Stimulated activated CD8-positive, alpha-beta memory T cell treated with anti-CD3 and anti-CD28 coated beads, Interleukin-15, amount 100 ng/mL, for 4 hours (primary cell): ENCODE results near the gene PHLDA3.
A peak's percentile ranks its signal among the peaks of the same experiment; 100 is the strongest.
"Not testable (repeated sequence)": the region's sequence is repeated elsewhere in the genome, so short reads cannot be mapped to it uniquely, and the experiment has no call there.

Source experiments
- DNase-seq, 2 donors: peaks; one replicate each; pipeline ENCODE4 v3.0.0-alpha.2; 2020; ENCODE audit warnings: low read depth in 2 of 2

PHLDA3 gene

DNA sequence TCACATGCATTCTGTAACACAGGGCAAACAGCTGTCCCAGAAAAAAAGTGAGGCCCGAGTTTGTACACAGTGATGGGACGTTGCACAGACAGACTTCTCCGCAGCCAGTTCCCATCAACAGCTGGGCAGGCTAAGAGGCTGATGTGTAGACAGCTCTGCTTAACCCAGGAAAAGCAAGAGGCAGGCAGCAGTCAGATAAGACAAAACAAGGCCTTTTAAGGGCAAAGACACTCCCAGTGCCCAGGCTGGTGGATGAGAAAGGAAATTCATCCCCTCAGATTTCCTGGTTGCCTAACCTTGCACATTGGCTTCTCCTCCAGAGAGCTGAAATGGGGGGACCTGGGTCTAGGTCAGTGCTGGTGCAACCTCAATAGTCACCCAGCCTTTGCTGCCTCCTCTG is 17.2 kb upstream of the PHLDA3 start:
- no peak for DNase-seq

DNA sequence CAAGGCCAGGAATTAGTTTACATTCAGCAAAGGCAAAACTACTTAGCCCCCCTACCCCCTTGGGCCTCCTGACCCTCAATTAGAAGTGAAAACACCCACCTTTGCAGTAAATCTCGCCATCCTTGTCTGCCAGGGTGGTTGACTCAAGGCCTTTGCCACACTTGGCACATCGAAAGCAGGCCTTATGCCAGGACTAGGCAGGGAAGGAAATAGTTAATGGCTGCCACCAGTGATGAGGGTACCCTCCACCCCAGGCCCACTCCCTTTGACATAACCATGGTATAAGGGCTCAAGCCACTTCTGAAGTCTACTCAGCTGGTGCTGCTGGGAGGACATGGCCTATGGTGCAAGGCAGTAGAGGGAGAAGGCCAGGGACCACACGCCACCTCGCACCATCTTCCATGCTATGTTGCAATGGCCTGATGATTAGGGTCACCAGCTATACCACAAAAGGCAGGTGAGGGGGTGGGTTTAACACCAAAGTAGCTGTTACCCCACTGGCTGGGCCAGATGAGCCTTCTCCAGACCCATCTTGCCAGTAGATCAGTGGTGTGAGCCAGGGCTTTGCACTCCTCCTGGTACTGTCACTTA is 16.3 kb upstream of the PHLDA3 start:
- DNase-seq = no peak

DNA sequence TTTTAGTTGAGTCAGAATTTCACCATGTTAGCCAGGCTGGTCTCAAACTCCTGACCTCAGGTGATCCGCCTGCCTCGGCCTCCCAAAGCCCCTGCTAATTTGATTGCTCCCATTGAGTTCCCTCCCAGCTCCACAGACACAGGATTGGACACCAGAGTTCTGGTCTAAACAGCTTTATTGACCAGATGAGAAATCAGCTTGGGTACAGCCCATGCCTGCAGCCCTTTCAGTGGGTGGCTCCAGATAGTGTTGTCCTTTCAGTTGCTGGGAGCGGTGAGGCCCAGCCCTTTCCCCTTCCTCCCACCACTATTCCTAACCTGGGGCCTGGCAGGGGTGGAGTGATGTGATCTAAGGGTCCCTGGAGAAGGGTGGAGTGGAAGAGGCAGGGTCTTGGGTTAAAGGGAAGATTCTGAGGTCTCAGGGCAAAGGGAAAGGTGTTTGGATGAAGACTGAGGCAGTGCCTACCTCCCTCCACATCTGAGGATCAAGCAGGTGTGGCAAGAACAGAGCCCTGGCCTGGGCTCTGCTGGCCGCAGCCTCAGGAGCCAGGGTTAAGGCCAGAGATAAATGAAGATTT is 14.5 kb upstream of the PHLDA3 start:
- no peak for DNase-seq

- no peak for DNase-seq
Observed at GRCh38 chr1:201482755-201483154, 13.8 kb upstream of the PHLDA3 start.

DNA sequence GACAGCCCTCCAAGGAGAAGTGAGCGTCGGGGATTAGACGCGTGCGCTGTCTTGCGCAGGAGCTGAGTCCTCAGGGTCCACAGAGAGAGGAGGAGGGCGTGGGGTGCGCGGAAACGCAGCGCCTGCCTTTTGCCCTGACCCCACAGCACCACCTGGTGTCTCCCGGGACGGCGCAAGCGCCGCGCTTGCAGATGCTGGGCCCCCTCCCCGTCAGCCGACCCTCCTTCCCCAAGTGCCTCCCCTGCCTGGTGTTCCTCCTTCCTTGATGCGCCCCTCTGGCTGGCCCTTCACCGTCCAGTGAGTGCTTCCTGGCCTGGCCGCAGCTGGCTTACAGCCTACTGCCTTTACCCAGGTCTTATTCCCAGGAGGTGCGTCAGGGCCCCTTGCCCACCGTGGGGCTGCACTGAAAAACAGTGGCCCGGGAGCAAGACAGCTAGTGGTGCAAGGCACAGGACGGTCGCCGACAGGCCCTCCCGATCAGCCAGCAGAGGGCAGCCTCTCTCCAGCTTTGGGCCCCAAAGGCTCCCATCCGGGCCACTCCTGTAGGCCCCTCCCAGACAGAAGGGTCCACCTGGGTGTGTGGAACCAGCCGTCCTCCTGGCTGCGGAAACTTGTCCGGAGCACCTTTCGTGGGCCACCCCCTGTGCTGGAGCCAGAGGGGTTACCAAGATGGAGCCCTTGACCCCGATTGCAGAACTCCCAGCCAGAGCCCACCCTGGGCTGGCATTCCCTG is 12.9 kb upstream of the PHLDA3 start:
- DNase-seq = peak; percentile 43 to 48

DNA sequence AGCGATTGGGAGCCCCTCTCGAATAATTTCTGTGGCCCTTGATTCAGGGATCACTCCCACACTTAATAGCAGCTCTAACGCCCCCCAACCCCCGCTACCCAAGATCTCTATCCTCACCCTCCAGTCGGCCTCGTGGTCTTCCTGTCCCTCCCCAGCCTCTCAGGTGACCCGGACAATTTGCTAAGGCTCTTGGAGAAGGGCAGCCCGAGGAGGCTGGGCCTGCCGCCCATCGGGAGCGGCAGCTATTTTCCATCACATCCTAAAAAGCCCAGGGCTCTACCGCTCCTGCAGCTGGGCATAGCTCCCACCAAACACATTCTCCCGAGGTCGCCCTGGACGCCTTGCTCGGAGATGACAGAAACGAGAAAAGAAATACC is 12.0 kb upstream of the PHLDA3 start:
- no peak for DNase-seq

GRCh38 chr1:201480231-201481003 is 11.4 kb upstream of the PHLDA3 start:
- DNase-seq = peak in 1 of 2 donors; percentile 24

GRCh38 chr1:201479201-201479730 is 10.3 kb upstream of the PHLDA3 start:
- DNase-seq = no peak

DNA sequence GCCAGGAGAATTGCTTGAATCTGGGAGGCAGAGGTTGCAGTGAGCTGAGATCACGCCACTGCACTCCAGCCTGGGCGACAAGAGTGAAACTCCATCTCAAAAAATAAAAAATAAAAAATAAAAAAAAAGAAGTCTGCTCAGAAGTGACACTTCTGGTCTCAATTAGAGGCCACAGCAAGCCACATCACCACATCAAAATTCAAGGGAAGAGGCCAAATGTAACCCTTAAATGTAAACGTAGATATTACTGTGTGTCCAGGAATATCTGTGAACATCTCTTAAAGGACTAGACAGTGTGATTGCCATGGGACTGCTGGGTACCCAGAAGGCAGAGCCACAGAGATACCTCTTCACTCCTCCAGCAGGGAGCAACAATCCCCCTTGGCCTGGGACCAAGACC is 9.7 kb upstream of the PHLDA3 start:
- not testable (repeated sequence) for DNase-seq

DNA sequence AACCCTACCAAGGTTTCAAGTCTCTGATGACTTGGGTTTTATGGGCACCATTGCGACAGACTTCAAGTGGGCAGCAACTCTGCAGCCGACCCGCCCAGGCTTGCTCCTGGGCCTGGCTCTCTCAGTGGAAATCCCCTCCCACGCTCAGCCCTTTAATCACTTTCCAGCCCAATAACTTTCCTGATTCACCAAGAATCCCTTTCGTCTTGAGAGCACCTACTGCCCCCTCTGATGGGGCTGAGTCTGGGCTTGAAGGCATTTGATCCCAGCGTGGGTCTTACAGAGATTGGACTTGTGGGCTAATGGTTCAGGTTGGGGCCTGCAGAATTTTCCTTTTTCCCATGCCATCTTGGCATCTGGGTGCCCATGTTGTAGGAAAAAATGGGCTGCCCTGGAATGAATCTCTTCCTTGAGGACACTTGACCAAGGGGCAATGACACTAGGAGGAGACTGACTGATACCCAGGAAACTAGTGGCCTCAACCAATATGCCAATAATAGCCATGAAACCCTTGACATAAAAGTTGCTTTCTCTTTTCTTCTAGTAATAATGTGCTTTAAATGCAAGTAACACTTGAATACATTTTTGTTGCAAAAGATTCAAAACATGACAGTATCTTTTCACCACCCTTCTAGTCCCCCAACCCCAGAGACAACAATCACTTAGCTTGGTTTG is 7.8 kb upstream of the PHLDA3 start:
- DNase-seq = no peak

DNA sequence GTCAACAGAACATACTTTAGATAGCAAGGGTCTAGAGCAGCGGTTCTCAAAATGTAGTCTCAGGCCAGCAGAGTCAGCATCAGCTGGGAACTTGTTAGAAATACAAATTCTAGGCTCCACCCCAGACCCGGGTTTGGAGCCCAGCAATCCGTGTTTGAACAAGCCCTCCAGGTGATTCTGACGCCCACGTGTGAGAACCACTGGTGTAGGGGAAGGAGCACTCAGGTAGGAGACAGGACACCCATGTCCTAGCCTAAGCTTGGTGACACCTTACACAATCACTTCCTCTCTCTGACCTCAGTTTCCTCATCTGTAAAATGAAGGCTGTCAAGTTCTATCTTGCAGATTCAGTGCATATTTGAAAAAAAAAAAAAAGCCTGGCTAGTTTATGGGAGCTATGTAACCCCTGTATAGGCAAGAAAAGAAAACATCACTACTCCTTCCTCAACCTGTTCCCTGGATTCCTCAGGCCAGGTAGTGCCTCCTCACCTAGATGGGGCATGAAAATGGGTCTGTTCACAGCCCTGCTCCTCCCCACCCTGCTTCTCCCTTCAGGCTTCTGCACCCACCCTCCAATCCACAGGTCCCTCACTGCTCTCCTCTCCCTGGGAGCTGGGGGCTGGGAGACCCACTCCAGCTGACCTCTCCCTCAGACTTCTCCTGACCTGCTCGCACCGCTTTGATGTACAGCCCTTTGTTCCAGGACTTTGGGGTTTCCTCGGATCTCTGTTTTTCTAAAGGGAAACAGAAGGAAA is 7.1 kb upstream of the PHLDA3 start:
- no peak for DNase-seq

DNA sequence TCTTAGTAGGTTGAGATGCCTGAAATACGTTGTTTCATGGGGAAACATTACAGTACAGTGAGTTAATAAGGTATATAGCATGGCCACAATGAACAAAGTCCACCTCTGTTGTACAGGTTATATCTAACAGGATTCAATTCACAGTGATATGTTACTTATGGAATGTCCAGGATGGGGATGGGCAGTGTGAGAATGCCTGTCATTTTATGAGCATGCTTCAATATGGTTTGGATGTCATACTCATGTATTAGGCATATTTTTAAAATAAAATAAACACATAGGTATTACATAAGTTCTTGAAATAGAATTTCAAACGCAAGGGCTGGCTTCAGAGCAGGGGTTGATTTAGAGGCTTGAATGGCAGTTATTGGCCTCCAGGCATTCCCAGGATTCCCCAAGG is 6.1 kb upstream of the PHLDA3 start:
- DNase-seq = no peak

GRCh38 chr1:201473296-201473695 is 4.3 kb upstream of the PHLDA3 start:
- no peak for DNase-seq

GRCh38 chr1:201472321-201472720 is 3.3 kb upstream of the PHLDA3 start:
- not testable (repeated sequence) for DNase-seq

- DNase-seq = no peak
Observed at GRCh38 chr1:201471772-201472171, 2.8 kb upstream of the PHLDA3 start.

DNA sequence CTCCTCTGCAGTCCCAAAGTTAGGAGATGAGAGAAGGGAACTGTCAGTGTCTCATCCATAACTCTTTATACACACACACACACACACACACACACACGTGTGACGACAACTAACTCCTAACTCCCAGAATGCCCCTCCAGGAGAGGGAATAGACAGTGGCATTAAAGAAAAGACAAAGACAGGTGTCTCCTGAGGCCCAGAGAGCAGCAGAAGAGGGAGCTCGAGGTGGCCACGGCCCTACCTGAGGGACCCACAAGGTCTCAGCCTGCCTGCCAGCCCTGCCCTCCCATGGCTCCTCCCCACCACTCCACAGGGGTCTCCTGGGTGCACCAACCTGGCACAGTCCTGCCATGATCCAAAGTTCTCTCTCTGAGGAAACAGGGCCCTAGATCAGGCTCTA is 1.6 kb upstream of the PHLDA3 start:
- no peak for DNase-seq

DNA sequence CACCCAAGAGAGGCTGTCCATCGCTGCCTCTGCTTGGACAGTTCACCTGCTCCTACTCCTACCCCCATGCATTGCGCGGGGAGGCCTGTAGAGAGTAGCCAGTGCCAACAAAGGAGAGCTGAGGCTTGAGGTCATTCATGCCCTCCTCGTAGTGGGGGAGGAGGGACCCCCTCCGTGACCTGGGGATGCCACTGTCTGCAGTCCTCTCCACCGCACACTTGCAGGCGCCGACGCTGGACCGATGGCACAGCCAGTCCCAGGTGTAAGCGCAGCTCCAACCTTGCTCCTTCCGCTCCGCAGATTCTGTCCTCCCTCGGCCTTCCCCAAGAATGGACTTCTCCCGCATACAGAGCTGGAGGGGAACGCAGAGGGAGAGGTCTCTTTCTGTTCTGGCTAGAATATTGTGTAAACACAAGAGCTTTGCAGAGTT is 672 bp upstream of the PHLDA3 start:
- no peak for DNase-seq

- no peak for DNase-seq
Observed at GRCh38 chr1:201468501-201468843, 516 bp downstream of the PHLDA3 start.

- no peak for DNase-seq
Observed at GRCh38 chr1:201466492-201466891, 2.5 kb downstream of the PHLDA3 start.

- DNase-seq = no peak
Observed at GRCh38 chr1:201465698-201466290, 3.2 kb downstream of the PHLDA3 start.

GRCh38 chr1:201463071-201463552 is 5.9 kb downstream of the PHLDA3 start:
- no peak for DNase-seq
